ENCODE results near the gene RBM47.

DNA sequence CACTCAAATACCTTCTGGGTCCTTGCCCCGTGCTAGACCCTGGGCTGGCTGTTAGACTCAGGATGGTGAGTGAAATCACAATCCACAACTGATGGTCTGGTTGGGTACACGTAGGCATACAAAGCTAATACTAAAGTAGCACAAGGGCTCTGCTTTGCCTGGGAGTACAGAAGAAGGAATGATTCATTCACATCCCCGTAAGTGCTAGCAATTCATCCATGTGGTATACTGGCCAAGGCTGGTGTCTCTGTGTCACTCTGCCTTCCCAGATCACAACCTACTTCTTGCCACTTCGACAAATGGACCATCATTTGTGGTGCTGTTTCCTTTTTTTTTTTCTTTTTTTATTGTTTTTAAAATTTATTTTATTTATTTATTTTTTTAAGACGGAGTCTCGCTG, 19.7 kb upstream of the RBM47 start:
- TF ChIP-seq, protein P1, sequence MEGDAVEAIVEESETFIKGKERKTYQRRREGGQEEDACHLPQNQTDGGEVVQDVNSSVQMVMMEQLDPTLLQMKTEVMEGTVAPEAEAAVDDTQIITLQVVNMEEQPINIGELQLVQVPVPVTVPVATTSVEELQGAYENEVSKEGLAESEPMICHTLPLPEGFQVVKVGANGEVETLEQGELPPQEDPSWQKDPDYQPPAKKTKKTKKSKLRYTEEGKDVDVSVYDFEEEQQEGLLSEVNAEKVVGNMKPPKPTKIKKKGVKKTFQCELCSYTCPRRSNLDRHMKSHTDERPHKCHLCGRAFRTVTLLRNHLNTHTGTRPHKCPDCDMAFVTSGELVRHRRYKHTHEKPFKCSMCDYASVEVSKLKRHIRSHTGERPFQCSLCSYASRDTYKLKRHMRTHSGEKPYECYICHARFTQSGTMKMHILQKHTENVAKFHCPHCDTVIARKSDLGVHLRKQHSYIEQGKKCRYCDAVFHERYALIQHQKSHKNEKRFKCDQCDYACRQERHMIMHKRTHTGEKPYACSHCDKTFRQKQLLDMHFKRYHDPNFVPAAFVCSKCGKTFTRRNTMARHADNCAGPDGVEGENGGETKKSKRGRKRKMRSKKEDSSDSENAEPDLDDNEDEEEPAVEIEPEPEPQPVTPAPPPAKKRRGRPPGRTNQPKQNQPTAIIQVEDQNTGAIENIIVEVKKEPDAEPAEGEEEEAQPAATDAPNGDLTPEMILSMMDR (conservative IDR thresholded peaks at IDR 0.05; ENCODE audit: low read length): no peak
- no peak for TF ChIP-seq EZH2phosphoT487 (IDR thresholded peaks at IDR 0.05; ENCODE audit: borderline replicate concordance)

Measured in Loucy (cell line).